ENCODE measurements around the gene LRP1B. TPM values are rescaled to one million over a fixed set of nuclear protein-coding genes. Genes with fewer than 3 reads are reported as not detected.

The LRP1B gene
- total RNA-seq, 4 donors from 2014 or later, result 37.1 to 82.7 (median 50.9) TPM

DNA sequence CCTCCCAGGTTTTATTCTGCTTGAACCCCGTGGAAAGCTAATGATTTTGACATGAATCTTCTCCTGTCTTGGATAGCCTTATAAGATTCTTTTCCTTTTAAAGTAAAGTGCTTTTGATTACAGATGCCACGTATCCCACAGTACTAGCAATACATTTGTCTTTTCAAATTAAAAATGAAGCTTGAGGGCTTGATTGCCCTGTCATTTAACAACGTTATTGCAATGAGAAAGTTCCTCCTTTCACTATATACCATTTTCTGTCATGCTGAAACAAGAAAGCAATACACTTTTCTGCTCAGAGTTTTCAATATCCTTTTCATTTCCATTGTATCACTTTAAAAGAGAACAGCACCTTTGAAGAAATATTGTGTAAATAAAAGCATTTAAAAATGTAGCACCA is 814.7 kb downstream of the LRP1B start:
- no peaks in the 10 kb centered on the region for H3K9me3 ChIP-seq
- H3K36me3 ChIP-seq, result no peaks in the 10 kb centered on the region
- H3K27me3 ChIP-seq, result no peaks in the 10 kb centered on the region
- TF ChIP-seq POLR2A (IDR thresholded peaks at IDR 0.05) (no peak), CTCF (IDR thresholded peaks at IDR 0.05) (no peak)
- WGBS, 2 donors, result 81 to 85% methylated on average over 3 of the region's 3 CpGs
- H3K4me1 ChIP-seq, result no peaks in the 10 kb centered on the region
- H3K4me3 ChIP-seq (replicated peaks in 1 of 3), result no peak overlapping the region
- no peak for DNase-seq
- H3K27ac ChIP-seq, result no peak overlapping the region
- intact Hi-C loops (cut with DNase I), result no loop called here

DNA sequence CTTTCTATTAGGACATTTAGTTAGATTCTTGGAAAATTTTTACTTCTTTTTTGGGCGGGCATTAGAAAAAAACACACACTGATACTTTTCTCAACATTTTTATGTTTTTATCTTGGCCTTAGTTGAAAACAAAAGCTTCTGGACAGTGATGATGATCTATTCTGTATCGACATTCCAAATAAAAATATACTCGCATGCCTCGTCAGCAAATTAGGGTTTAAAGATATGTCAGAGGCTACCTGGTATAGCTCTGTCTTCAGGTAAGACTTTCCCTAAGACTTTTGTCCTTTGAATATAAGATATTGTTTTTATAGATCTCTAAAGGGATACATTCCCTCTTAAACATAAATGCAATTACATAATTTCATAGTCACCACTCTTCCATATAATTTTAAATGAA is 816.8 kb downstream of the LRP1B start:
- Histone ChIP-seq H3K27ac (no peak overlapping the region), H3K4me1 (no peaks in the 10 kb centered on the region), H3K9me3 (no peaks in the 10 kb centered on the region), H3K27me3 (no peaks in the 10 kb centered on the region), H3K4me3 (replicated peaks in 1 of 3) (no peak overlapping the region), H3K36me3 (no peaks in the 10 kb centered on the region)
- intact Hi-C loops (cut with DNase I), result no loop called here
- no peak for DNase-seq
- no peak for TF ChIP-seq POLR2A (IDR thresholded peaks at IDR 0.05)
- TF ChIP-seq CTCF (IDR thresholded peaks at IDR 0.05), result no peak
- 95% methylated on average over 4 of the region's 4 CpGs for WGBS, 2 donors

GRCh38 chr2:141311430-141311829 is 819.4 kb downstream of the LRP1B start:
- no peak overlapping the region for H3K4me3 ChIP-seq (replicated peaks in 1 of 3)
- no peak for DNase-seq
- no peaks in the 10 kb centered on the region for H3K4me1 ChIP-seq
- no peaks in the 10 kb centered on the region for H3K9me3 ChIP-seq
- no peaks in the 10 kb centered on the region for H3K36me3 ChIP-seq
- intact Hi-C loops (cut with DNase I), result no loop called here
- H3K27me3 ChIP-seq, result no peaks in the 10 kb centered on the region
- TF ChIP-seq POLR2A (IDR thresholded peaks at IDR 0.05), result no peak
- TF ChIP-seq CTCF (IDR thresholded peaks at IDR 0.05), result no peak
- H3K27ac ChIP-seq, result no peak overlapping the region

DNA sequence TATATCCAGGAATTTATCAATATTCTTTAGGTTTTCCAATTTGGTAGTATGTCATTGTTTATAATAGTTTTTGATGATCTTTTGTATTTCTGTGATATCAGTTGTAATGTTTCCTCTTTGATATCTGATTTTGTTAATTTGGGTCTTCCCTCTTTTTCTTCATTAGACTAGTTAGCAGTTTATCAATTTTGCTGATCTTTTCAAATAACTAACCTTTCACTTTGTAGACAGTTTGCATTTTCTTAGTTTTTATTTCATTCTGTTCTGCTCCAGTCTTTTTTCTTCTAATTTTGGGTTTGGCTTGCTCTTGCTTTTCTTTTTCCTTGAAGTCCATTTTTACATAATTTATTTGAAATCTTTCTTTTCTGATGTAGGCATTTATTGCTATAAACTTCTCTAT is 824.4 kb downstream of the LRP1B start:
- TF ChIP-seq CTCF (IDR thresholded peaks at IDR 0.05) (no peak), POLR2A (IDR thresholded peaks at IDR 0.05) (no peak)
- no peak for DNase-seq
- H3K27me3 ChIP-seq, result no peaks in the 10 kb centered on the region

GRCh38 chr2:141301551-141301950 is 829.3 kb downstream of the LRP1B start:
- Histone ChIP-seq H3K4me1 (no peaks in the 10 kb centered on the region), H3K36me3 (no peaks in the 10 kb centered on the region), H3K27ac (no peak overlapping the region), H3K27me3 (no peaks in the 10 kb centered on the region), H3K4me3 (replicated peaks in 1 of 3) (no peak overlapping the region), H3K9me3 (no peaks in the 10 kb centered on the region)
- 77 to 80% methylated on average over 2 of the region's 2 CpGs for WGBS, 2 donors
- intact Hi-C loops (cut with DNase I), result no loop called here
- no peak for TF ChIP-seq CTCF (IDR thresholded peaks at IDR 0.05)
- TF ChIP-seq POLR2A (IDR thresholded peaks at IDR 0.05), result no peak
- DNase-seq, result no peak

More for the DNA sequence above, 824.4 kb downstream of the LRP1B start:
- intact Hi-C loops (cut with DNase I), result no loop called here
- Histone ChIP-seq H3K4me3 (replicated peaks in 1 of 3) (no peak overlapping the region), H3K36me3 (no peaks in the 10 kb centered on the region), H3K4me1 (no peaks in the 10 kb centered on the region), H3K27ac (no peak overlapping the region), H3K9me3 (no peaks in the 10 kb centered on the region)

Measured in thyroid gland (tissue), 4 donors.